ENCODE data around the gene CNTN1.

CNTN1 gene

GRCh38 chr12:40770781-40771180 lies 78.5 kb downstream of the CNTN1 start:
- no peak for DNase-seq (ENCODE audit: low read depth)

GRCh38 chr12:40775661-40776060 lies 83.4 kb downstream of the CNTN1 start:
- no peak for DNase-seq (ENCODE audit: low read depth)

- DNase-seq (ENCODE audit: low read depth) = no peak
Measured at GRCh38 chr12:40784102-40784501, 91.9 kb downstream of the CNTN1 start.

GRCh38 chr12:40788276-40788675 lies 96.0 kb downstream of the CNTN1 start:
- DNase-seq (ENCODE audit: low read depth) = no peak

GRCh38 chr12:40792792-40793386 lies 100.7 kb downstream of the CNTN1 start:
- DNase-seq (ENCODE audit: low read depth) = no peak

- no peak for DNase-seq (ENCODE audit: low read depth)
Measured at GRCh38 chr12:40793471-40793870, 101.2 kb downstream of the CNTN1 start.

GRCh38 chr12:40794087-40794486 lies 101.8 kb downstream of the CNTN1 start:
- DNase-seq (ENCODE audit: low read depth) = no peak

- DNase-seq (ENCODE audit: low read depth) = no peak
Measured at GRCh38 chr12:40801082-40801481, 108.8 kb downstream of the CNTN1 start.

- DNase-seq (ENCODE audit: low read depth) = no peak
Measured at GRCh38 chr12:40801861-40802260, 109.6 kb downstream of the CNTN1 start.

GRCh38 chr12:40802656-40803055 lies 110.4 kb downstream of the CNTN1 start:
- DNase-seq (ENCODE audit: low read depth) = no peak

GRCh38 chr12:40819436-40820108 lies 127.3 kb downstream of the CNTN1 start:
- no peak for DNase-seq (ENCODE audit: low read depth)

- no peak for DNase-seq (ENCODE audit: low read depth)
Measured at GRCh38 chr12:40820794-40821484, 128.7 kb downstream of the CNTN1 start.

- DNase-seq (ENCODE audit: low read depth) = no peak
Measured at GRCh38 chr12:40825156-40825555, 132.9 kb downstream of the CNTN1 start.

GRCh38 chr12:40827683-40828592 lies 135.7 kb downstream of the CNTN1 start:
- DNase-seq (ENCODE audit: low read depth) = no peak

- no peak for DNase-seq (ENCODE audit: low read depth)
Measured at GRCh38 chr12:40828593-40828990, 136.4 kb downstream of the CNTN1 start.

GRCh38 chr12:40829738-40830144 lies 137.5 kb downstream of the CNTN1 start:
- DNase-seq (ENCODE audit: low read depth) = no peak

GRCh38 chr12:40831916-40832315 lies 139.7 kb downstream of the CNTN1 start:
- DNase-seq (ENCODE audit: low read depth) = no peak

GRCh38 chr12:40832668-40833067 lies 140.4 kb downstream of the CNTN1 start:
- no peak for DNase-seq (ENCODE audit: low read depth)

GRCh38 chr12:40833818-40834217 lies 141.6 kb downstream of the CNTN1 start:
- DNase-seq (ENCODE audit: low read depth) = no peak

- DNase-seq (ENCODE audit: low read depth) = no peak
Measured at GRCh38 chr12:40834321-40834720, 142.1 kb downstream of the CNTN1 start.

GRCh38 chr12:40837891-40838429 lies 145.7 kb downstream of the CNTN1 start:
- DNase-seq (ENCODE audit: low read depth) = no peak

- no peak for DNase-seq (ENCODE audit: low read depth)
Measured at GRCh38 chr12:40843495-40843894, 151.3 kb downstream of the CNTN1 start.
